ENCODE results near the gene BTN1A1. TPM values are rescaled to one million over a fixed set of nuclear protein-coding genes. Genes with fewer than 3 reads are reported as not detected.

Gene BTN1A1
- total and polyA plus RNA-seq, 10 of the 15 experiments (the other 5 are each of a cell fraction or from before 2014, with no cell fraction given), result 0.05 to 2.2 (median 0.87) TPM

DNA sequence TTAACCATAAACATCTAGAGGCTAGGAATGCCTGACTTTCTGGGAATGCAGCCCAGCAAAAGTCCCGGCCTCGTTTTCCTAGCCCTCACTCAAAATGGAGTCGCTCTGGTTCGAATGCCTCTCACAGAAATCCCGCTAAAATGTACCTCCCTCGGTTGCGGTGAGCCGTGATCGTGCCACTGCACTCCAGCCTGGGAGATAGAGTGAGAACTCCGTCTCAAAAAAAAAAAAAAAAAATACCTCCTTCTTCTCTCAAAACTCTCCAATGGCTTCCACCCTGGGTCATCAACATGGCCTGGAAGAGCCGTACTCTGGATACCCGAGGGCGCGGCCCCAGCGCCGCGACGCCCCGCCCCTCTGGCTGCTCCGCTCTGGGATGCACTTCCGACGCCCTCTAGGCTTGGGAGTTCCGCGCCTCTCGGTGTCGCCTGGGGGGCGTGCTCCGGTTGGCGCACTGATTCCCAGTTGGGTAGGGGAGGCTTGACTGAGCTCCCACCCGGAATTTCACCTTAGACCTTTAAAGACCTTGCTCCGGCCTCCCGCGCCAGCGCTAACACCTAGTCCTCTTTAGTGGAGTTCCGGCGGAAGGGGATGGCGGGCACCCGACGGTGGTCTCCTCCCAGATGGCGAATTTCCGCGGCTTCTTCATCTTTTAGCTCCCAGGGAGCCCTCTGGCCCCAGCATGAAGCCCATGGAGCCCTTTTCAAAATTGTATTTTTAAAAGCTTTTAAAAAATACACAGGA lies 50.3 kb downstream of the BTN1A1 start (continued):
- no peak for TF ChIP-seq RELA (IDR thresholded peaks at IDR 0.05; ENCODE audit: borderline replicate concordance, partially characterized antibody)
- TF ChIP-seq, protein P1, sequence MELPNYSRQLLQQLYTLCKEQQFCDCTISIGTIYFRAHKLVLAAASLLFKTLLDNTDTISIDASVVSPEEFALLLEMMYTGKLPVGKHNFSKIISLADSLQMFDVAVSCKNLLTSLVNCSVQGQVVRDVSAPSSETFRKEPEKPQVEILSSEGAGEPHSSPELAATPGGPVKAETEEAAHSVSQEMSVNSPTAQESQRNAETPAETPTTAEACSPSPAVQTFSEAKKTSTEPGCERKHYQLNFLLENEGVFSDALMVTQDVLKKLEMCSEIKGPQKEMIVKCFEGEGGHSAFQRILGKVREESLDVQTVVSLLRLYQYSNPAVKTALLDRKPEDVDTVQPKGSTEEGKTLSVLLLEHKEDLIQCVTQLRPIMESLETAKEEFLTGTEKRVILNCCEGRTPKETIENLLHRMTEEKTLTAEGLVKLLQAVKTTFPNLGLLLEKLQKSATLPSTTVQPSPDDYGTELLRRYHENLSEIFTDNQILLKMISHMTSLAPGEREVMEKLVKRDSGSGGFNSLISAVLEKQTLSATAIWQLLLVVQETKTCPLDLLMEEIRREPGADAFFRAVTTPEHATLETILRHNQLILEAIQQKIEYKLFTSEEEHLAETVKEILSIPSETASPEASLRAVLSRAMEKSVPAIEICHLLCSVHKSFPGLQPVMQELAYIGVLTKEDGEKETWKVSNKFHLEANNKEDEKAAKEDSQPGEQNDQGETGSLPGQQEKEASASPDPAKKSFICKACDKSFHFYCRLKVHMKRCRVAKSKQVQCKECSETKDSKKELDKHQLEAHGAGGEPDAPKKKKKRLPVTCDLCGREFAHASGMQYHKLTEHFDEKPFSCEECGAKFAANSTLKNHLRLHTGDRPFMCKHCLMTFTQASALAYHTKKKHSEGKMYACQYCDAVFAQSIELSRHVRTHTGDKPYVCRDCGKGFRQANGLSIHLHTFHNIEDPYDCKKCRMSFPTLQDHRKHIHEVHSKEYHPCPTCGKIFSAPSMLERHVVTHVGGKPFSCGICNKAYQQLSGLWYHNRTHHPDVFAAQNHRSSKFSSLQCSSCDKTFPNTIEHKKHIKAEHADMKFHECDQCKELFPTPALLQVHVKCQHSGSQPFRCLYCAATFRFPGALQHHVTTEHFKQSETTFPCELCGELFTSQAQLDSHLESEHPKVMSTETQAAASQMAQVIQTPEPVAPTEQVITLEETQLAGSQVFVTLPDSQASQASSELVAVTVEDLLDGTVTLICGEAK (IDR thresholded peaks at IDR 0.05; ENCODE audit: borderline replicate concordance), result peak; percentile 88
- TF ChIP-seq PAX5 (IDR thresholded peaks at IDR 0.05; ENCODE audit: borderline replicate concordance, low read depth, low read length), result no peak

DNA sequence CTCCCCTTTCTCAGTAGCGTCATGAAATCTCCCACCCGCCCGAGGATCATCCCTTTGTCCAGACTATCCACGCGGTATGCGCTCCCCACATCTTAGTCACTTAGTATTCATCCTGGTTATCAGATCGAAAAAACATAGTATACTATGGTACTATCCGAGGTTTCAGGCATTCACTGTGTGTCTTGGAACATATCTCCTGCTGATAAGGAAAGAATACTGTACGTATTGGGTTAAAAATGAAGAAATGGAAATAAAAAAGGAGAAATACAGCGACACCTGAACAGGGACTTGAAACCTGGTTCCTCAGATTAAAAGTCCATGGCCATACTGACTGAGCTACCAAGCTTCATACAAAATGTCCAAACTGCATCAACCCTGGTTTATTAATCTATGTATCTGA lies 52.1 kb downstream of the BTN1A1 start:
- H4K20me1 ChIP-seq (ENCODE audit: control insufficient read depth, insufficient read depth), result no peaks in the 10 kb centered on the region
- H3K9me3 ChIP-seq (replicated peaks; ENCODE audit: control insufficient read depth, insufficient read depth, low read length), result no peaks in the 10 kb centered on the region
- H3K4me3 ChIP-seq, result no peak overlapping the region
- no peak for ATAC-seq
- 94% methylated on average over 10 of the region's 10 CpGs for WGBS (ENCODE audit: insufficient coverage, insufficient replicate concordance, low lambda C conversion rate, missing lambda C conversion rate)
- no peaks in the 10 kb centered on the region for H3K27me3 ChIP-seq (replicated peaks in 1 of 2; ENCODE audit: control insufficient read depth in 2 of 2, insufficient read depth in 2 of 2, low read length in 1 of 2)
- H3K9ac ChIP-seq (ENCODE audit: control insufficient read depth, insufficient read depth, low read length), result no peak overlapping the region
- no peak for DNase-seq (ENCODE audit: low read depth, low spot score)
- peak overlapping the region; percentile 92; the same call in 1 of the 2 replicates for H3K4me2 ChIP-seq (ENCODE audit: control insufficient read depth, insufficient read depth)
- ChIA-PET RAD21 (ENCODE audit: unreplicated experiment) (interaction anchor here (3.1 to 5.5 kb wide), 3 partner anchors 15 to 19 kb away, joined by 13 to 40 read pairs (median 18); partner anchors contain the start of gene HMGN4), CTCF (interaction anchor here (0.6 to 4.1 kb wide), 8 partner anchors 10 to 229 kb away, joined by 3 to 28 read pairs (median 5); partner anchors contain the start of gene HMGN4), SMC1A (ENCODE audit: uncharacterized antibody, unreplicated experiment) (interaction anchor here (0.9 to 4.5 kb wide), 10 partner anchors 9 to 213 kb away, joined by 3 to 44 read pairs (median 12); partner anchors contain the start of gene HMGN4), POLR2A (interaction anchor here (1.0 to 4.5 kb wide), 10 partner anchors 8 to 363 kb away, joined by 3 to 29 read pairs (median 4); partner anchors contain the start of gene HMGN4)
- FAIRE-seq, result no peak
- intact Hi-C loops (cut with micrococcal nuclease; ENCODE audit: unreplicated experiment) (loop anchor here (10.0 kb wide), 1 partner anchor 377 kb away; no protein-coding TSS in a partner anchor), in situ Hi-C loops (cut with MboI) (loop anchor here (5.0 kb wide), 1 partner anchor 220 kb away; no protein-coding TSS in a partner anchor)
- no TSS peak for BruUV-seq (replicated peaks)
- H3K36me3 ChIP-seq (ENCODE audit: control insufficient read depth in 2 of 2, insufficient read depth in 2 of 2, low read length in 1 of 2), result no peaks in the 10 kb centered on the region; a peak in 1 of 4 replicates
- no peaks in the 10 kb centered on the region for H3K79me2 ChIP-seq (ENCODE audit: control insufficient read depth, insufficient read depth, low read length)
- no peak overlapping the region for H2AFZ ChIP-seq (ENCODE audit: control insufficient read depth, low read depth, low read length)
- no peak overlapping the region for H3K27ac ChIP-seq (ENCODE audit: control insufficient read depth, insufficient read depth)
- H3K4me1 ChIP-seq (ENCODE audit: control insufficient read depth, insufficient read depth, low read length), result 0 out of 2 replicates have a peak, but pooled peaks cover 3% of the 10 kb centered on the region
- TF ChIP-seq NFYA (IDR thresholded peaks at IDR 0.05; ENCODE audit: borderline replicate concordance, low read depth, low read length) (no peak), MTA2 (IDR thresholded peaks at IDR 0.05; ENCODE audit: low read depth) (no peak), SPI1 (IDR thresholded peaks at IDR 0.05; ENCODE audit: borderline replicate concordance, insufficient read depth, low read depth, low read length) (no peak), DPF2 (IDR thresholded peaks at IDR 0.05) (no peak), RFX5 (IDR thresholded peaks at IDR 0.05; ENCODE audit: low read depth, low read length) (no peak), MXI1 (IDR thresholded peaks at IDR 0.05; ENCODE audit: low read depth, low read length) (no peak)
- TF ChIP-seq, protein P2, sequence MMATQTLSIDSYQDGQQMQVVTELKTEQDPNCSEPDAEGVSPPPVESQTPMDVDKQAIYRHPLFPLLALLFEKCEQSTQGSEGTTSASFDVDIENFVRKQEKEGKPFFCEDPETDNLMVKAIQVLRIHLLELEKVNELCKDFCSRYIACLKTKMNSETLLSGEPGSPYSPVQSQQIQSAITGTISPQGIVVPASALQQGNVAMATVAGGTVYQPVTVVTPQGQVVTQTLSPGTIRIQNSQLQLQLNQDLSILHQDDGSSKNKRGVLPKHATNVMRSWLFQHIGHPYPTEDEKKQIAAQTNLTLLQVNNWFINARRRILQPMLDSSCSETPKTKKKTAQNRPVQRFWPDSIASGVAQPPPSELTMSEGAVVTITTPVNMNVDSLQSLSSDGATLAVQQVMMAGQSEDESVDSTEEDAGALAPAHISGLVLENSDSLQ (IDR thresholded peaks at IDR 0.05), result no peak
- TF ChIP-seq, protein P3, sequence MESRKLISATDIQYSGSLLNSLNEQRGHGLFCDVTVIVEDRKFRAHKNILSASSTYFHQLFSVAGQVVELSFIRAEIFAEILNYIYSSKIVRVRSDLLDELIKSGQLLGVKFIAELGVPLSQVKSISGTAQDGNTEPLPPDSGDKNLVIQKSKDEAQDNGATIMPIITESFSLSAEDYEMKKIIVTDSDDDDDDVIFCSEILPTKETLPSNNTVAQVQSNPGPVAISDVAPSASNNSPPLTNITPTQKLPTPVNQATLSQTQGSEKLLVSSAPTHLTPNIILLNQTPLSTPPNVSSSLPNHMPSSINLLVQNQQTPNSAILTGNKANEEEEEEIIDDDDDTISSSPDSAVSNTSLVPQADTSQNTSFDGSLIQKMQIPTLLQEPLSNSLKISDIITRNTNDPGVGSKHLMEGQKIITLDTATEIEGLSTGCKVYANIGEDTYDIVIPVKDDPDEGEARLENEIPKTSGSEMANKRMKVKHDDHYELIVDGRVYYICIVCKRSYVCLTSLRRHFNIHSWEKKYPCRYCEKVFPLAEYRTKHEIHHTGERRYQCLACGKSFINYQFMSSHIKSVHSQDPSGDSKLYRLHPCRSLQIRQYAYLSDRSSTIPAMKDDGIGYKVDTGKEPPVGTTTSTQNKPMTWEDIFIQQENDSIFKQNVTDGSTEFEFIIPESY (IDR thresholded peaks at IDR 0.05), result no peak
- TF ChIP-seq, protein P4, sequence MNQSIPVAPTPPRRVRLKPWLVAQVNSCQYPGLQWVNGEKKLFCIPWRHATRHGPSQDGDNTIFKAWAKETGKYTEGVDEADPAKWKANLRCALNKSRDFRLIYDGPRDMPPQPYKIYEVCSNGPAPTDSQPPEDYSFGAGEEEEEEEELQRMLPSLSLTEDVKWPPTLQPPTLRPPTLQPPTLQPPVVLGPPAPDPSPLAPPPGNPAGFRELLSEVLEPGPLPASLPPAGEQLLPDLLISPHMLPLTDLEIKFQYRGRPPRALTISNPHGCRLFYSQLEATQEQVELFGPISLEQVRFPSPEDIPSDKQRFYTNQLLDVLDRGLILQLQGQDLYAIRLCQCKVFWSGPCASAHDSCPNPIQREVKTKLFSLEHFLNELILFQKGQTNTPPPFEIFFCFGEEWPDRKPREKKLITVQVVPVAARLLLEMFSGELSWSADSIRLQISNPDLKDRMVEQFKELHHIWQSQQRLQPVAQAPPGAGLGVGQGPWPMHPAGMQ (IDR thresholded peaks at IDR 0.05; ENCODE audit: borderline replicate concordance), result no peak

All from GM12878 (cell line).